A549 (cell line): ENCODE results near the gene DEAF1.

Experiments used
- TF ChIP-seq, protein P1 (sequence below): fragments of >200 bp; sonication (Bioruptor Twin); formaldehyde crosslinking; IDR thresholded peaks from 3 replicates; pipeline ENCODE4 v1.5.1; 2016
- TF ChIP-seq, protein P2 (sequence below): fragments of 200-600 bp; sonication (generic); IDR thresholded peaks from 2 replicates; pipeline ENCODE4 v1.6.1; 2016; ENCODE audit warnings: antibody characterized with exemption, mild to moderate bottlenecking, moderate library complexity

DNA sequence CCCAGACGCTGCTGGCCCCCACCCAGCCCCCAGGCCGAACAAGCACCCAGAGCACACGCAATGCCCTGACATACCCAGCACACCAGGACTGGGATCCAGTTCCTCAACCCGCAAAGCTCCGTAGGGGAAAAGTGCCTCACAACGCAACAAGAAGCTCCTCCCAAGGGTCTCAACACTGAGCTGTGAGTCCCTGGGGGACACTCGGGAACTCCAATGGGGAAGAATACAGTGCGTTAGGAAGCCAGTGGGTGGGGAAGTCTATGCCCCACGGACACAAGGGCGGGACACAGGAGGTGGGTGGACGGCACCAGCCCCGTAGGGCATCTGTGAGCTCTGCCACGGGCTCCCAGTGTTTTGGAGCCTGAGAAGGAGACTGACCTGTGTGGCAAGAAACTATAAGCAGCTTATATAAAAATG lies 1.6 kb downstream of the DEAF1 start:
- TF ChIP-seq, protein P1, sequence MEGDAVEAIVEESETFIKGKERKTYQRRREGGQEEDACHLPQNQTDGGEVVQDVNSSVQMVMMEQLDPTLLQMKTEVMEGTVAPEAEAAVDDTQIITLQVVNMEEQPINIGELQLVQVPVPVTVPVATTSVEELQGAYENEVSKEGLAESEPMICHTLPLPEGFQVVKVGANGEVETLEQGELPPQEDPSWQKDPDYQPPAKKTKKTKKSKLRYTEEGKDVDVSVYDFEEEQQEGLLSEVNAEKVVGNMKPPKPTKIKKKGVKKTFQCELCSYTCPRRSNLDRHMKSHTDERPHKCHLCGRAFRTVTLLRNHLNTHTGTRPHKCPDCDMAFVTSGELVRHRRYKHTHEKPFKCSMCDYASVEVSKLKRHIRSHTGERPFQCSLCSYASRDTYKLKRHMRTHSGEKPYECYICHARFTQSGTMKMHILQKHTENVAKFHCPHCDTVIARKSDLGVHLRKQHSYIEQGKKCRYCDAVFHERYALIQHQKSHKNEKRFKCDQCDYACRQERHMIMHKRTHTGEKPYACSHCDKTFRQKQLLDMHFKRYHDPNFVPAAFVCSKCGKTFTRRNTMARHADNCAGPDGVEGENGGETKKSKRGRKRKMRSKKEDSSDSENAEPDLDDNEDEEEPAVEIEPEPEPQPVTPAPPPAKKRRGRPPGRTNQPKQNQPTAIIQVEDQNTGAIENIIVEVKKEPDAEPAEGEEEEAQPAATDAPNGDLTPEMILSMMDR, result no peak
- TF ChIP-seq, protein P2, sequence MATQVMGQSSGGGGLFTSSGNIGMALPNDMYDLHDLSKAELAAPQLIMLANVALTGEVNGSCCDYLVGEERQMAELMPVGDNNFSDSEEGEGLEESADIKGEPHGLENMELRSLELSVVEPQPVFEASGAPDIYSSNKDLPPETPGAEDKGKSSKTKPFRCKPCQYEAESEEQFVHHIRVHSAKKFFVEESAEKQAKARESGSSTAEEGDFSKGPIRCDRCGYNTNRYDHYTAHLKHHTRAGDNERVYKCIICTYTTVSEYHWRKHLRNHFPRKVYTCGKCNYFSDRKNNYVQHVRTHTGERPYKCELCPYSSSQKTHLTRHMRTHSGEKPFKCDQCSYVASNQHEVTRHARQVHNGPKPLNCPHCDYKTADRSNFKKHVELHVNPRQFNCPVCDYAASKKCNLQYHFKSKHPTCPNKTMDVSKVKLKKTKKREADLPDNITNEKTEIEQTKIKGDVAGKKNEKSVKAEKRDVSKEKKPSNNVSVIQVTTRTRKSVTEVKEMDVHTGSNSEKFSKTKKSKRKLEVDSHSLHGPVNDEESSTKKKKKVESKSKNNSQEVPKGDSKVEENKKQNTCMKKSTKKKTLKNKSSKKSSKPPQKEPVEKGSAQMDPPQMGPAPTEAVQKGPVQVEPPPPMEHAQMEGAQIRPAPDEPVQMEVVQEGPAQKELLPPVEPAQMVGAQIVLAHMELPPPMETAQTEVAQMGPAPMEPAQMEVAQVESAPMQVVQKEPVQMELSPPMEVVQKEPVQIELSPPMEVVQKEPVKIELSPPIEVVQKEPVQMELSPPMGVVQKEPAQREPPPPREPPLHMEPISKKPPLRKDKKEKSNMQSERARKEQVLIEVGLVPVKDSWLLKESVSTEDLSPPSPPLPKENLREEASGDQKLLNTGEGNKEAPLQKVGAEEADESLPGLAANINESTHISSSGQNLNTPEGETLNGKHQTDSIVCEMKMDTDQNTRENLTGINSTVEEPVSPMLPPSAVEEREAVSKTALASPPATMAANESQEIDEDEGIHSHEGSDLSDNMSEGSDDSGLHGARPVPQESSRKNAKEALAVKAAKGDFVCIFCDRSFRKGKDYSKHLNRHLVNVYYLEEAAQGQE, result no peak
